Gastroesophageal sphincter (tissue), 4 donors: Measurements from ENCODE around the gene RANBP1. TPM values are rescaled to one million over a fixed set of nuclear protein-coding genes. Genes with fewer than 3 reads are reported as not detected.

ENCODE experiments used
- ATAC-seq: fragments of 150-250 bp; one replicate; pipeline ENCODE4 v1.9.1; 2016; ENCODE audit warnings: mild to moderate bottlenecking, moderate library complexity
- H3K27ac ChIP-seq, 4 donors: fragments of 200-600 bp; sonication (generic) in 3 of 4; 1 replicate in 3 of 4; 2 replicates in 1 of 4; pipeline ENCODE4 v1.5.1; 2016 to 2019
- H3K27me3 ChIP-seq: fragments of 200-600 bp; sonication (generic); one replicate; pipeline ENCODE4 v1.5.1; 2019
- H3K36me3 ChIP-seq, 2 donors: fragments of 200-600 bp; sonication (generic); one replicate each; pipeline ENCODE4 v1.5.1; 2019; ENCODE audit warnings: control low read depth in 1 of 2
- H3K4me1 ChIP-seq, 3 donors: fragments of 200-600 bp; sonication (generic); 1 replicate in 2 of 3; 2 replicates in 1 of 3; pipeline ENCODE4 v1.5.1; 2016 to 2019; ENCODE audit warnings: control low read depth in 2 of 3
- H3K4me3 ChIP-seq, 2 donors: fragments of 200-600 bp; sonication (generic); one replicate each; pipeline ENCODE4 v1.5.1; 2019; ENCODE audit warnings: mild to moderate bottlenecking in 1 of 2, moderate library complexity in 1 of 2
- H3K9me3 ChIP-seq, 3 donors: fragments of 200-600 bp; sonication (generic); one replicate each; pipeline ENCODE4 v1.5.1; 2017 to 2019; ENCODE audit warnings: control low read depth in 2 of 3
- EP300 ChIP-seq: sonication (generic); formaldehyde crosslinking; IDR thresholded peaks from one replicate; pipeline ENCODE4 v1.6.1; 2017; ENCODE audit warnings: antibody characterized with exemption, mild to moderate bottlenecking
- POLR2A ChIP-seq, 2 donors: fragments of 450-650 bp; IDR thresholded peaks; one replicate each; pipeline ENCODE4 v1.6.1; 2017; ENCODE audit warnings: antibody characterized with exemption in 2 of 2, mild to moderate bottlenecking in 2 of 2, moderate library complexity in 1 of 2
- POLR2AphosphoS5 ChIP-seq: sonication (generic); formaldehyde crosslinking; IDR thresholded peaks from one replicate; pipeline ENCODE4 v1.6.1; 2017; ENCODE audit warnings: antibody characterized with exemption
- WGBS, 2 donors: methylation state at CpG; one replicate each; pipeline ENCODE4 v1.1.5; 2018; ENCODE audit warnings: low coverage in 1 of 2; 5-methylcytosine and 5-hydroxymethylcytosine counted together
- total RNA-seq, 4 donors: library from RNA; depleted of rRNA; stranded (reverse); fragments of >200 nt; gene quantifications; one replicate each; pipeline ENCODE4 v1.1.0, GENCODE V29; 2016
- TF ChIP-seq, protein P1 (sequence below), 4 experiments: fragments of 200-600 bp in 2 of 4; fragments of 450-650 bp in 2 of 4; sonication (generic) in 1 of 4; IDR thresholded peaks; one replicate each; pipeline ENCODE4 v1.5.1; 2017 to 2019; ENCODE audit warnings: antibody characterized with exemption in 4 of 4, mild to moderate bottlenecking in 2 of 4, moderate library complexity in 2 of 4

RANBP1 gene
- total RNA-seq, 4 donors from 2014 or later: 115 to 162 (median 158) TPM

- TF ChIP-seq, protein P1, sequence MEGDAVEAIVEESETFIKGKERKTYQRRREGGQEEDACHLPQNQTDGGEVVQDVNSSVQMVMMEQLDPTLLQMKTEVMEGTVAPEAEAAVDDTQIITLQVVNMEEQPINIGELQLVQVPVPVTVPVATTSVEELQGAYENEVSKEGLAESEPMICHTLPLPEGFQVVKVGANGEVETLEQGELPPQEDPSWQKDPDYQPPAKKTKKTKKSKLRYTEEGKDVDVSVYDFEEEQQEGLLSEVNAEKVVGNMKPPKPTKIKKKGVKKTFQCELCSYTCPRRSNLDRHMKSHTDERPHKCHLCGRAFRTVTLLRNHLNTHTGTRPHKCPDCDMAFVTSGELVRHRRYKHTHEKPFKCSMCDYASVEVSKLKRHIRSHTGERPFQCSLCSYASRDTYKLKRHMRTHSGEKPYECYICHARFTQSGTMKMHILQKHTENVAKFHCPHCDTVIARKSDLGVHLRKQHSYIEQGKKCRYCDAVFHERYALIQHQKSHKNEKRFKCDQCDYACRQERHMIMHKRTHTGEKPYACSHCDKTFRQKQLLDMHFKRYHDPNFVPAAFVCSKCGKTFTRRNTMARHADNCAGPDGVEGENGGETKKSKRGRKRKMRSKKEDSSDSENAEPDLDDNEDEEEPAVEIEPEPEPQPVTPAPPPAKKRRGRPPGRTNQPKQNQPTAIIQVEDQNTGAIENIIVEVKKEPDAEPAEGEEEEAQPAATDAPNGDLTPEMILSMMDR (IDR thresholded peaks at IDR 0.05): no peak
- Histone ChIP-seq H3K9me3 (no peaks in the 10 kb centered on the region), H3K27ac (no peak overlapping the region), H3K4me1 (no peaks in the 10 kb centered on the region), H3K4me3 (no peak overlapping the region), H3K36me3 (peaks cover 0 to 20% of the 10 kb centered on the region in 2 donors), H3K27me3 (peaks cover 7% of the 10 kb centered on the region)
- ATAC-seq: no peak
- WGBS, 2 donors: 80 to 90% methylated on average over 2 of the region's 32 CpGs
Observed at GRCh38 chr22:20149257-20150250, 33.6 kb downstream of the RANBP1 start.

GRCh38 chr22:20150381-20151275 is 34.7 kb downstream of the RANBP1 start, which contains the start of gene CCDC188:
Gene CCDC188 (minus strand): TSS chr22:20151055. CDS start chr22:20150986, 69 bp downstream.
- H3K36me3 ChIP-seq: peaks cover 0 to 10% of the 10 kb centered on the region in 2 donors
- TF ChIP-seq POLR2AphosphoS5: no peak
- TF ChIP-seq, protein P1 (IDR thresholded peaks at IDR 0.05): no peak
- TF ChIP-seq EP300: no peak
- TF ChIP-seq POLR2A (IDR thresholded peaks at IDR 0.05): no peak
- peaks cover 18% of the 10 kb centered on the region for H3K27me3 ChIP-seq
- H3K9me3 ChIP-seq: no peaks in the 10 kb centered on the region
- H3K4me3 ChIP-seq: no peak within 1 kb of the TSS
- no peak within 1 kb of the TSS for H3K27ac ChIP-seq
- ATAC-seq: no peak
- no peaks in the 10 kb centered on the region for H3K4me1 ChIP-seq
- WGBS, 2 donors: 81% methylated on average over 3 of the region's 14 CpGs; no CpG with 5 or more reads in 1 of the 2 donors

- TF ChIP-seq POLR2A (IDR thresholded peaks at IDR 0.05): no peak
- no peak for TF ChIP-seq POLR2AphosphoS5
- TF ChIP-seq EP300: no peak
- TF ChIP-seq, protein P1 (IDR thresholded peaks at IDR 0.05): no peak
- Histone ChIP-seq H3K27ac (no peak overlapping the region), H3K36me3 (peaks cover 0 to 10% of the 10 kb centered on the region in 2 donors), H3K4me3 (no peak overlapping the region), H3K27me3 (peaks cover 24% of the 10 kb centered on the region), H3K4me1 (no peaks in the 10 kb centered on the region), H3K9me3 (no peaks in the 10 kb centered on the region)
- no peak for ATAC-seq
- 92 to 100% methylated on average over 2 to 4 of the region's 4 CpGs for WGBS, 2 donors
Observed at GRCh38 chr22:20151276-20151588, 35.3 kb downstream of the RANBP1 start.

- Histone ChIP-seq H3K36me3 (peaks cover 0 to 2% of the 10 kb centered on the region in 2 donors), H3K27ac (no peak overlapping the region), H3K9me3 (no peaks in the 10 kb centered on the region), H3K4me1 (peaks cover 0 to 7% (median 0%) of the 10 kb centered on the region in 3 donors), H3K27me3 (peaks cover 36% of the 10 kb centered on the region), H3K4me3 (no peak overlapping the region)
- TF ChIP-seq POLR2AphosphoS5 (no peak), POLR2A (IDR thresholded peaks at IDR 0.05) (no peak), EP300 (no peak)
- TF ChIP-seq, protein P1 (IDR thresholded peaks at IDR 0.05): no peak
- WGBS, 2 donors: 20 to 90% methylated on average over 1 to 8 of the region's 14 CpGs
- ATAC-seq: no peak
Observed at GRCh38 chr22:20152464-20152890, 36.6 kb downstream of the RANBP1 start.
